ENCODE results near the gene IL31RA.

DNA sequence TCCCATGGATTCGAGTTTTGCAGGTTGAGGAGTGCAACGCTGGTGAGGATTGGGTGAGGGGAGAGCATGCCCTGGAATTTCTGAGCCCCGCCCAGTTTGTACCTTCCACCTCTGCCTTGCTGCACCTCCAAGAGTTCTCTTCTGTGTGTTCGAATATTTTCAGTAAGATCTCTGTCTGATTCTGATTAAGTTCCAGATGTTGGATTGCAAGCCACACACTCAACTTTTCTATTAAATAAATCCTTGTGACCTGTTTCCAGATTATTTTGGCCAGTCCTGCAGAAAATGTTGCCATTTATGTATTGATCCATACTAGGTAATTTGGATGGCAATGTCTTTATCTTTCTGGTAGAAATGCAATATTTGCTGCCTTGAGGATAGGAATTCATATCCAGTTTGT is 54.1 kb downstream of the IL31RA start:
- TF ChIP-seq TARDBP (IDR thresholded peaks at IDR 0.05) (no peak), SUZ12 (IDR thresholded peaks at IDR 0.05) (no peak), SP1 (IDR thresholded peaks at IDR 0.05) (no peak), FOXA1 (IDR thresholded peaks at IDR 0.05) (no peak), ELF4 (IDR thresholded peaks at IDR 0.05) (no peak), BHLHE40 (IDR thresholded peaks at IDR 0.05; ENCODE audit: borderline replicate concordance) (no peak), NFRKB (IDR thresholded peaks at IDR 0.05) (no peak), FOXM1 (IDR thresholded peaks at IDR 0.05; ENCODE audit: borderline replicate concordance) (no peak), LEF1 (IDR thresholded peaks at IDR 0.05; ENCODE audit: borderline replicate concordance) (no peak), CTBP1 (IDR thresholded peaks at IDR 0.05; ENCODE audit: borderline replicate concordance) (no peak)
- TF ChIP-seq, protein P1, sequence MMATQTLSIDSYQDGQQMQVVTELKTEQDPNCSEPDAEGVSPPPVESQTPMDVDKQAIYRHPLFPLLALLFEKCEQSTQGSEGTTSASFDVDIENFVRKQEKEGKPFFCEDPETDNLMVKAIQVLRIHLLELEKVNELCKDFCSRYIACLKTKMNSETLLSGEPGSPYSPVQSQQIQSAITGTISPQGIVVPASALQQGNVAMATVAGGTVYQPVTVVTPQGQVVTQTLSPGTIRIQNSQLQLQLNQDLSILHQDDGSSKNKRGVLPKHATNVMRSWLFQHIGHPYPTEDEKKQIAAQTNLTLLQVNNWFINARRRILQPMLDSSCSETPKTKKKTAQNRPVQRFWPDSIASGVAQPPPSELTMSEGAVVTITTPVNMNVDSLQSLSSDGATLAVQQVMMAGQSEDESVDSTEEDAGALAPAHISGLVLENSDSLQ (IDR thresholded peaks at IDR 0.05) = no peak

All from HEK293T (cell line).